GM21447 (cell line): ENCODE data around the gene RAD51B.
"Not testable (repeated sequence)": the region's sequence is repeated elsewhere in the genome, so short reads cannot be mapped to it uniquely, and the experiment has no call there.

Experiments
- ATAC-seq: cut with Tn5 transposase; IDR thresholded peaks from one replicate; pipeline ENCODE4 v1.9.1; 2021; ENCODE audit not compliant: unreplicated experiment

RAD51B gene

DNA sequence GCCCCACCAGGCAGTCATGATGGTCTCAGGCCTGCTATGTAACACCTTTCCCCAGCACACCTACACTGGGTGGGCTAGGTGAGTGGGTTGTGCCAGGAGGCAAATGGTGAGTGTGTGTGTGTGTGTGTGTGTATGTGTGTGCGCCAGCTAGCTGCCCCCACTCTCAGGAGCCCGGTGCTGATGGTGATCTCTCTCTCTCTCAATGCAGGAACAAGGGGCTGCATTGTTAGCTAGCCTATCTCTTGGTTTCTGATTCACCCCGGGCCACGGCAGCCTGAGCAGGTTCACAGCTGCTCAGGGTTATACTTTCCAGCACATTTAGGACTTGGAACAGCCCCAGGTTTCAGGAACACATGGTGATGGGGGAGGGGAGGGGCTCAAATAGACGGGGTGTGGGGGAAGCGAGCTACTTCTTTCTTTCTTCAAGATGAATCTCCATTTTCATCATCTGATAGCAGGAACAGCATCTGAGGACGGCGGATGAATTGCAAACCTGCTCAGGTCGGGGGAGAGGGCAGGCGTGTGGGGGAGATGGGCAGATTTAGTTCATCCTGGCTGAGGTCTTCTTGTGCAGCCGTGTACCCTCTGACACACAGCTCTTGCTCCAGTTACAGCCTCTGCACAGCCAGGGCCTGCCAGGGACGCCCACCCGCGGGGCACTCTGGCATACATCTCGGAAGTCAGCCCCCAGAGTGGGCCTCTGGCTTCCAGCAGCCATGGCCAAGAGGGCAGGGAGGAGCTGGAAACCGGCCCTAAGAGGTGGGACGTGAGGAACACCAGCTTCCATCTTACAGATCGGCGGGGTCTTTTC lies 835.6 kb downstream of the RAD51B start:
- ATAC-seq, result no peak

DNA sequence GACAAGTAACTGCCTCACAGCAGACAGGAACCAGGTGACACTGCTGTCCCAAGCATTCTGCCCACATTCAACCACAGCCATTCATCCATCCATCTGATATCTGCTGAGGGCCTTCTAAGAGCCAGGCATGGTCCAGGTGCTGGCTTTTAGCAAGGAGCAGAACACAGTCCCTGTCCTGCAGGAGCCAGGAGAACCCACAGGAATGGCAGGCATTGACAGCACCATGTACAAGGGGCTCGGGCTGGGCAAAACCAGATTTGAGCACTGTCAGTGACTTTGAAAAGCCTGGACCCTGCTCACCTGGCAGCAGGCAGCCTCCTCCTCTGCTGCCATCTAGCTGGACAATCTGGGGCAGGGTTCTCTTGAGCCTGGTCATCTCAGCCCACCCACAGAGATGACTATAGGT lies 836.3 kb downstream of the RAD51B start:
- ATAC-seq, result no peak

DNA sequence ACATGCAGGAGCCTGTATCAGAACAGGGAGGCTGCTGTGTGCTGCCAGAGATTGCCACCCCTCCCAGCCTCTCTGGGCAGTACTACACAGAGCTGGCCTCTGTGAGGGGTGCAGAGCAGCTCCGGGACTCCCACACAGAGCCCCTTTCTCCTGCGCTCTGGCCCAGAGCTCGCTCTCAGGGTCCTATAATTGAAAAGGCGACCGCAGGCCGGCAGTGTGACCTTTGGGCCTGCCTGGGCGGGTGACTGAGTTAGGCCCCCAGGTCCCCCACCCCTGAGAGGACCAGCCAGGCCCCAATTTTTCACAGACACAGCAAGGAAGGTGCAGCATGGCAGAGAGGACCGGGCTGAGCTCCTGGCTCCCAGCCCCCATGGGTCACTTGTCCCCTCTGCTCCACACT lies 836.9 kb downstream of the RAD51B start:
- no peak for ATAC-seq

DNA sequence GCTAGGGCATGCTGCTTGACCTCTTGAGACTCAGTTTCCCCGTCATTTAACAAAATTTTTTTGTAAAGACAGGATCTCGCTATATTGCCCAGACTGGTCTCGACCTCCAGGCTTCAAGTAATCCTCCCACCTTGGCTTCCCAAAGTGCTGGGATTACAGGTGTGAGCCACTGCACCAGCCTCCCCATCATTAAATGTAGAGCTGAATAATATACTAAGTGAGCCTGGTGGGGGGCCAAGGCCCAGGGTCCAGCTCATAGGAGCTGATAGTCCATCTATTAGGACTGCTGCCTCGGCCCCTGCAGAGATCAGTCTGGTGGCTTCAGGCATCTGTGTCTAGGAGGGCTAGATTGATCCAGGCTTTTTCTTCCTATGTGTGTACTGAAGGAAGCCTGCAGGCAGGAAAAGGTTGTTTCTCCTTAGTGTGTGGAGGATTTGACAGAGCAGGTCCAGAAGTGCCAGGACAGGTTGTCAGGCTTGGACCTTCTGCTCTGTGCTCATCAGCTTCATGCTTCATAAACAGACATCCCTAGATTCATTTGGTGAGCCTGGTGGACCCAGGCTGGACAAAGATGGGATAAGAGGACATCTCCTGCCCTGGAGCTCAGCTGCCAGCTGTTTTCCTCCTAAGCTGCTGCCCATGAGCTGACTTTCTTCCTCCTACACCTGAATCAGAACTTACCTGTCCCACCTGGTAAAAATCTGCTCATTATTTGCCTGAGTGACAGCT lies 837.9 kb downstream of the RAD51B start:
- ATAC-seq, result no peak

DNA sequence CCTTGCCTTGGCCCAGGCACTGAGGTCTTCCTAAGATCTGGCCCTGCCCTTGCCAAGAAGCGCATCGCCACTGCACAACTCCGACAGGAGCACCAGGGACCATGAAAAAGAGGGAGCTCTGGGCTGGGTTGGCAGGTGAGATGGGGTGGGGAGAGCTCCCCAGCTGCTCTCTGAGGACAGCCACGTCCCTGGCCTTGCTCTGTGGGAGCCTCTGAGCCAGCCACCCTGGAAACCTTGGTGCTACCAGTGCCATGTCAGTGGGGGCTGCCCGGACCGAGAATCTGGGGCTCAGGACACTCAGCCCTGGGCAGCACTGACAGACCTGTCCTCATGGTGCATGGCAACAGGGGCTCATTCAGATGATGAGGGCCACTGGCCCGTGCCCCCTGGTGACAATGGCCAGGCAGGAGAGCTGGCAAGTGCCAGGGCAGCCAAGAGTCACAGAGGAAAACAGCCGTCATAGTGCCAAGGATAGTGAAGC lies 838.5 kb downstream of the RAD51B start:
- ATAC-seq, result no peak

DNA sequence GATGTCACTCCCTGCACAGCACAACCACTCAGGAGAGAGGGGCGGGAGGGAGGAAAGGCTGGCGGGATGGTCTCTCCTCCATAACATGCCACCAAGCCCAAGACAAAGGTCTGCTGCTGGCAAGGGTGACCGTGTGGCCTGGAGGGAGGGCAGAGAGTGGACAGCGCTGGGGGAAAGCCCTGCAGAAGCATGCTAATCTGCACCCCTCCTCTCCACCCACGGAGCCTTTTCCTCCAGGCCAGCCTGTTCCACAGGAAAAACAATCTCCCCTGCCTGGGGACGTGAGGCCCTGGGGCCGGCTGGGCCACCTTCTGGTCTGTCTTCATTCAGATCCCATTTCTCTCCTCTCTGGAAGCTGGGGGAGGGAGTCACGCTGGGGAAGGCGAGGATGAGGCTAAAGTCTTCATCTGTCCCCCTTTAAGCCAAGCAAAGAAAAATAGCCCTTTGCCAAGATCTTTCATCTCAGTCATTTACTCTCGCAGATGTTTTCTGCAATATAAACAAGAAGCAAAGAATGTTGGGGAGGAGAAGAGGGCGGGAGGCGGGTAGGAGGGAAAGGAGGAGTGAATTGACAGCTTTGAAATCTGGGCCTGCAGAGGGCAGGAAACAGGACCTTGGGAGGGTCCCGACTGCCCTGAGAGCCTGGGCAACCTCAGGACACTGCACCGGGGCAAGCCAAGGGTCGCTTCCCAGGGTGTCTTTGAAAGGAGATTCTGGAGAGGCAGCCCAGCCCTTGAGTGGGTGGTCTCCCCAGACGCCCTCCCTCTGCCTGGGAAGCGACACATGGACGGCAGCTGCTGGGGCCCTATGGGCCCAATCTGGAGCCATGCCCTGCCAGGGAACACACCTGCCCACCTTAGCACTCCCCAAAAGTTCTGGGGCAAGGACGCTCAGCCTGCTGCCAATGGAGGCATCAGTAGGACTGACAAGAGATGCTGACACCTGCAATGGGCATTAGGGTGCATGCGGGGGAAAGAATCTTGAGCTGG lies 839.7 kb downstream of the RAD51B start:
- no peak for ATAC-seq

DNA sequence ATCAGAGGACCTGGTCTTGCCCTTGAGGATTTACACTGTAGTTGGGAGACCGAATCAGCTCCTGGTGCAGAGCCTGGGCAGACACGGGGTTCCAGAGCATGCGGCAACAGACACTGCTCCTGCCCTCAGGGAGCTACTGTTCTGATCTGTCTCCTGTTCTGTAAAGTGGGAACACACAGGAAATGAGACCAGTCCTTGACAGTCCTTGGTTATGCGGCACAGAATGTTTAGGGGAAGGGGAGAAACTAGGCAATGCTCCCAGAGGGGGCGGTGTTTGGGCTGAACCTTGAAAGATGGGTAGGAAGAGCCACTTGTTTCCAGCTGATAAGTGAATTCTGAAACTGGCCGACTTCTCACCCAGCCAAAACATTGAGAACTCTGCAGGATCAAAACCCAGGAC lies 840.9 kb downstream of the RAD51B start:
- ATAC-seq, result no peak

DNA sequence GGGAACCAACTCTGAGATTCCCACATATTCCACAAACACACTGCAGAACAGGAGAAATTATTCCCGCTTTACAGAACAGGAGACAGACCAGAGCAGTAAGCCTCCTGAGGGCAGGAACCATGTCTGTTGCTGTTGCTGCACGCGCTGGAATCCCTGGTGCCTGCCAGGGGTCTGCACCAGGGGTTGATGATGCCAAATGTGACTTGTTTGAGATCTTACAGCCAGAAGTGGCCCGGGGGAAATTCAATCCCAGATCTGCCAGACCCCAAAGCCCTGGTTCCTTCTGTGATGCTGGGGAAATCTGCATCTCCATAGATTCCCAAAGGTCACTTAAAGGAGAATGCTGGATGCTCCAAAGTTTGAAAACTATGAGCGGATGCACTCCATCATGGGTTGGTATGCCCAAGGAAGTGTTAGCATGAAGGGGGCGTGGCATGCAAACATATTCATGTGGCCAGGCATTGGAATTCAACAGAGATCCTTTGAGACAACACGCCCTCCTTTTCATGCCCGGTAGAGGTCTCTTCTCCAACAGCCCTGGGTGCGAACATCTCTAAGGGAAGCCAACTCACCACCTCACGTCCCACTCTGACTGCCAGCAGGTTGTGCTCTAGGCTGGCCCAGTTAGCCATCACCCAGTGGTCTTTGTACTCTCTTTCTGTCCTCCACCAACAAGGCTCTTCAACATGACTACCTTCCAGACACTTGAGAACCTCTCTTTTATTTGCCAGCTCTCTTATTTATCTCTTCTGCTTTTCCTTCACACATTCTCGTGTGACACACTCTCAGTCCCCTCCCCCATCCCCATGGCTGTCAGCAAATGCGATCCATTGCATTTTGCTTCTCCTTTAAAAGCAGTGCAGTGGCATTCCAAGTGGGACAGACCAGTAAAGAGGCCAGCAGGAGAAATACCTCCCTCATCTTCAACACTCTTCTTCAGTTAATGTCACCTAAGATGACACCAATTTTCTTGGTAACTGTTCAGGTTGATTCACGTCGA lies 841.9 kb downstream of the RAD51B start:
- ATAC-seq, result no peak

DNA sequence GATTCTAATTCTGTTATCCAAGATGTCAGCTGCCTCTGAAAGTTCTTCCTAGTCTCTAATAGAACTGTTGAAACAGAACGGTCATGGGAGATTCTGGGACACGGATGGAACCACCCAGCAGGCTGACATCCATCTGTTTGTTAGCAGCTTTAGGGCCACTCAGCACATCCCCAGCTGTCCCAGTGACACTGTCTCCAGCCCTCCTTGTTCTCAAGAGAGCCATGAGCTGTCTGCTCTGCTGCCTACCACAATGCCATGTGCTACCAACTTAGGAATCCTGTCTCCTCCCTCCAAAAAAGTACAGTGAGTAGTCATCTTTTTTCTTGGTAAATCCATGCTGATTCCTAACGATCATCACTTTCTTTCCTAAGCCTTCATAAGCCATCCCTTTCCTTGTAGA lies 842.8 kb downstream of the RAD51B start:
- ATAC-seq, result no peak

DNA sequence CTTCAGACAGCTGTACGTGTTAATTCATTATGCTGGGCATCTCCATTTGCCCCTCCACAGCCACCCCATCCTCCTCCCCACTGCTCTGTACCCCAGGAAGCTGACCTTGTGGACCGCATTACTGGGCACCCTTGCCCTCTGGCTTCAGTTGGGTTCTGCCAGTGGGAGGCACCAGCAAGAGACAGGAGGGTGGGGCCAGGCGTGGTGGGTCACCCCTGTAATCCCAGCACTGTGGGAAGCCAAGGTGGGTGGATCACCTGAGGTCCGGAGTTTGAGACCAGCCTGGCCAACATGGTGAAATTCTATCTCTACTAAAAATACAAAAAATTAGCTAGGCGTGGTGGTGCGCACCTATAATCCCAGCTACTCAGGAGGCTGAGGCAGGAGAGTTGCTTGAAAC lies 843.2 kb downstream of the RAD51B start:
- ATAC-seq, result not testable (repeated sequence)

DNA sequence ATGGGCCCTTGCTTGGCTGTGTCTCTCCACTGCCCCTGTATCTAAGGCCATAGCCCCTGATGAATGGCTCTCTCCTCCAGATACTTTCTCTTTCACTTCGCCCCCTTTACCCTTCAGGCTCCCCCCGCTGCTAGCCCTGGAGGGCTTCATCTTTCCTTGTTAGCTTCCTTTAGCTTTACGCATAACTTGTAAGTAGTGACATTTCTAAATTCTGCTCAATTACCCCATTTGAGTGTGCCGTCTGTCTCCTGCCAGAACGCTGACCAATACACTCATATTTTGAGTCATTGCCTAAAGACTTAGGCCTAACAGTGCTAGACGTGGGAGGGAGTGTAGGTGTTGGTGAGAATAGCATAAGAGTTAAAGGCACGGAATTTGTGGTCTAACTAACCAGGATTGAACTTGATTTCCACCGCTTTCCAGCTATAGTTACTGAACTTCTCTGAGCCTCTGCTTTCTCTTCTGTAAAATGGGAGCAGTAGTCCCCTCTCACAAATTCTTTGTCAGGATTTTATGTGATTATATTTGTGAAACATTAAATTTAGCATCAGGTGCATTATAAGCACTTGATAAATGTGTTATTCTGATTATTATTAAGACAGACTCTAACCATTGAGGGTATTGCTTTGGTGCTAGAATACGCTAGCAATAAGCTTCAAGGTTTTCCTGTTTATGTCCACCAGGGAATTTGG lies 844.0 kb downstream of the RAD51B start:
- peak; percentile 79 for ATAC-seq

DNA sequence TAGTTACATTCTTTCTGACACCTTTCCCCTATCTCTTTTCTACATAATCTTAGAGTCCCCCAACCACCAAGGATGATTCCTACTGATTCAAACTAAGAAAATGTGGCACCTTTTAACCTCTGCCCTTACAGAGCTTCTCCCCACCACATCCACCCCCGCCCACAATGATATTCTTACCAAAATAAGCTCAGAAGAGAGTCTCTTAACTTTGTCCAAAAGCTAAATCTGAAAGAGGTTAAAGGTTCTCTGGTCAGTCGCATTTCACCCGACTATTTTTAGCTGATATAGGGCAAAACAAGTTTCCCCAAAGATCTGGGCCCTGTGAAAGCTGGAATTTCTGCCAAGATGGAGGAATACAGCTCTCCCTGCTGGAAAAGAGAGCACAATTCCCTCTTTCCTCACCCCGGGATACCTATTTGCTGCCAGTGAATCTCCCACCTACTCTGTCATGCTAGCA lies 844.7 kb downstream of the RAD51B start:
- ATAC-seq, result no peak

DNA sequence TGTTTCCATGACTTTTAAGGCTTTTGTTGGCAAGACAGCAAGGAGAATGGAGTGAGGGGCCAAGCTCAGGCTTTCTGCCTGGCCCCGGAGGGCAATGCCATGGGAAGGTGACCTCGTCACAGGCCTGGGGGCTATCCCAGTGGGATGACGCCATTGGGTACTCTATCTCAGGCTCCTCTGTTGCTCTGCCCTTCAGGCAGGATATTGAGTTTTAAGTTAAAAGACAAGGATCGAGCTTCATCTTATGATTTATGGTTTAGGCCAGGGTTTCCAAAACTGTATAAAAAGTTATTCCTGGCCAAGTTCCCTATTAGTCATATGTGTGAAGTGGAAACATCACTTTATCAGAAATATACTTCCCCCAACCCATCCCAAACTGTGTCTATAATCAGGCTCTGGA lies 845.6 kb downstream of the RAD51B start:
- no peak for ATAC-seq

DNA sequence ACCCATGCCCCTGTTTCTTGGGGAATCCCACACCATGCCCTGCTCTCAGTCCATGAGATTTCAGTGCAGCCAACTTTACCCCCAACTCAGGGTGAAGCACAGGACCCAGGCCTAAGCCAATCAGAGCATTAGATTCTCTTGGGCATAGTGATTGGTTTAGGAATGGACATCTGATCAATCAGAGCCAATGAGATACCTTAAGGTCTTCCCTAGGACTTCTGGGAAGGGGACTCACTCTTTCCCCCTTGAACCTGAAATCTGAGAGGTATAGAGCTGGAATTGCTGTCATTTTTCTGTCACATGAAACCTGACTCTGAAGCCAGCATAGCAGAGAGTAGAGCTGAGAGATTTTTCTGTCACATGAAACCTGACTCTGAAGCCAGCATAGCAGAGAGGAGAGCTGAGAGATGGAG lies 846.2 kb downstream of the RAD51B start:
- ATAC-seq, result no peak

DNA sequence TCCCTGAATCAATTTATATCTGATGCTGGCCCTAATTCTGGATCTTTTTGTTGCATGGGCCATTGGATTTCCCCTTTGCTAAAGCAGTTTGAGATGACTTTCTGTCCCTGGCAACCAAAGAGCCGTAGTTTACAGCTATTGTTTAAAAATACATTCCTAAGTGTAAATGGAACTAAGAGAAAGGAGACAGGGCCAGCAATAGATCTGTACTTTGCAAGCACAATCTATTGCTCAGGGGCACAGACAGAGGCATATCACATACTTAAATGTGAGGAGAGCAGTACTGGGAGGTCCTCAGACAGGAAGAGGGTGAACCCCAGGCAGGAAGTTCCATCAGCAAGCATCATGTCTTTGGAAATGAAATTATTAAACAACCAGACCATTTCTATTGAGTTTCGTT lies 846.7 kb downstream of the RAD51B start:
- no peak for ATAC-seq

DNA sequence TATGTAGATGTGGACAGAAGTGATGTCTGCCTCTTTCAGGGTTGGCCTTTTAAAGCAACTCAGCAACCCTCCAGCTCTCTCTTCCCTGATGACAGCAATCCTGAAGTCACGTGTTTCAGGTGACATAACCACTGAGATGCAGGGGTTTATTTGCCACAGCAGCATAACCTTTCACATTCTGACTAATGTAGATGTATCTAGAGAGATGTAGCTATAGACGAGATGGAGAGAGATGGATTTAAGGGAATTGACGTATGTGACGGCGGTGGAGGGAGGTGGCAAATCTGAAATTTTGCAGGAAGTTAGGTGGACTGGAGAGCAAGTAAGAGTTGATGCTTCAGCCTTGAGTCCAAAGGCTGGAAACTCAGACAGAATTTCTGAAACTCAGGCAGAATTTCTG lies 847.3 kb downstream of the RAD51B start:
- no peak for ATAC-seq

DNA sequence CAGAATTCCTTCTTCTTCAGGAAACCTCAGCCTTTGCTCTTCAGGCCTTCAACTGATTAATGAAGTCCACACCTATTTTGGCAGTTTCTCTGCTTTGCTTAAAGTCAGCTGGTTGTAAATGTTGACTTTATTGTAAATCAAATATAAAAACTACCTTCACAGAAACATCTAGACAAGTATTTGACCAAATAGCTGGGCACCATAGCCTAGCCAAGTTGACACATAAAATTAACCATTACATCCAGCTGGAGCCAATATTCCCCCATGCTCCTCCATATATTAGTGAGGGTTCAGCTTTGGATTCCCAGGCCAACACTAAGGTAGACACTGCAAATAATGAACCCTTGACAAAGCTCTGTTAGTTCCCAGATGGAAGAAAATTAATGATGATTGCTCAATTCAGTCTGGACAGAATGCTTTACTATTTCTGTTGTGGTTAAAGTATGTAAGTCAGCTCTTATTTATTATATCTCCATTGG lies 847.8 kb downstream of the RAD51B start:
- no peak for ATAC-seq

DNA sequence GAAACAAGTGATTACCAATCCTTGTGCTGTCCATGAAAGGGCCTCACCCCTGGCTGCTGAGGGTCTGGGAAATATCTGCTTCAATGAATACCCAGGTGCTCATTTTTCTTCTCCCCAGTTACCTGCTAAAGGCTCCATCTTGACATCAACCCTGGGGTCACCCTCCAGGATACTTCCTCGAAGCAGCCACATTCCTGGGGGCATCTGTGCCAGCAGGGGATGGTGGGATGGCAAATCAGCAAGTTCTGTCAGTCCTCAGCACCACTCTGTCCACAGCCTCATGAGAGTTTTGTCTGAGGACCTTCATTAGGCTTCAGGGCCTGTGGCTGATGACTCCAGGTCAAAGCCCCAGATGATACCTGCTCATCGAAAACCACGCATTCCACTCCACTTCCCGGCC lies 848.4 kb downstream of the RAD51B start:
- no peak for ATAC-seq

DNA sequence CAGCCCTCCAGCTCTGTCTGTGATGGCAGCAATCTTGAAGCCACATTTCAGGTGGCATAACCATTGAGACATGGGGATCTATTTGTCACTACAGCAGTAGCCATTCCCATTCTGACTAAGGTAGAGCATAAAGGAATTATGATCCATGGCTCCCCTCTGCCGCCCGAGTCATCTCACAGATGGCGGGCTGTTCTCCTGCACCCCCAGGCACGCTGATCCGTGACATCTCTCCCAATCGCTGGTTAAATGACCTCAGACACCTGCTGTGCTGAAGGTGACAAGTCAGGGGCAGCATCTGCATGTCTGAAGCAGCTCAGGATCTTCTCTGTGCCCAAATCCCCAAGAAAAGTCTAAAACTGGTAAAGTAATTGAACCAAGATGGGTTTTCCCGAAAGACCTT lies 849.0 kb downstream of the RAD51B start:
- ATAC-seq, result no peak
